ENCODE results near the gene LAPTM4A. TPM values are rescaled to one million over a fixed set of nuclear protein-coding genes. Genes with fewer than 3 reads are reported as not detected.
"Not testable (repeated sequence)": the region's sequence is repeated elsewhere in the genome, so short reads cannot be mapped to it uniquely, and the experiment has no call there.

LAPTM4A gene
- total RNA-seq, 1 donor from 2014 or later = 172 TPM

- H3K27ac ChIP-seq = peak overlapping the region; percentile 97
- intact Hi-C loops (cut with DNase I) = no loop called here
- no peaks in the 10 kb centered on the region for H3K27me3 ChIP-seq
- peak overlapping the region; percentile 74 to 89 for H3K4me3 ChIP-seq
- H3K9me3 ChIP-seq = no peaks in the 10 kb centered on the region
- no peak for DNase-seq (ENCODE audit: extremely low spot score in 2 of 2)
- no peak for TF ChIP-seq POLR2A (IDR thresholded peaks at IDR 0.05)
- peaks cover 60% of the 10 kb centered on the region for H3K4me1 ChIP-seq
- H3K36me3 ChIP-seq = no peaks in the 10 kb centered on the region
These were observed 2.7 kb downstream of the LAPTM4A start for GRCh38 chr2:20048488-20049448.

GRCh38 chr2:20045712-20046292, 5.6 kb downstream of the LAPTM4A start:
- DNase-seq (ENCODE audit: extremely low spot score in 2 of 2); intact Hi-C loops (cut with DNase I); H3K9me3 ChIP-seq; H3K36me3 ChIP-seq; H3K4me3 ChIP-seq; H3K27ac ChIP-seq; H3K27me3 ChIP-seq: not testable (repeated sequence)
- H3K4me1 ChIP-seq = peaks cover 73% of the 10 kb centered on the region

- Histone ChIP-seq H3K36me3 (peaks cover 0 to 9% of the 10 kb centered on the region in 2 donors), H3K4me3 (no peak overlapping the region), H3K4me1 (peaks cover 83% of the 10 kb centered on the region), H3K9me3 (no peaks in the 10 kb centered on the region), H3K27ac (no peak overlapping the region), H3K27me3 (no peaks in the 10 kb centered on the region)
- TF ChIP-seq POLR2AphosphoS5 (IDR thresholded peaks at IDR 0.05; ENCODE audit: insufficient read depth in 1 of 2, low read depth in 1 of 2) (no peak), CTCF (IDR thresholded peaks at IDR 0.05) (no peak), POLR2A (IDR thresholded peaks at IDR 0.05) (no peak)
- no peak for DNase-seq (ENCODE audit: extremely low spot score in 2 of 2)
- intact Hi-C loops (cut with DNase I) = no loop called here
These were observed 6.7 kb downstream of the LAPTM4A start for GRCh38 chr2:20044778-20045177.

- no peak for TF ChIP-seq POLR2AphosphoS5 (IDR thresholded peaks at IDR 0.05; ENCODE audit: insufficient read depth in 1 of 2, low read depth in 1 of 2)
- TF ChIP-seq CTCF (IDR thresholded peaks at IDR 0.05) = no peak
- TF ChIP-seq POLR2A (IDR thresholded peaks at IDR 0.05) = no peak
- no peak overlapping the region for H3K27ac ChIP-seq
- intact Hi-C loops (cut with DNase I) = no loop called here
- peaks cover 85% of the 10 kb centered on the region for H3K4me1 ChIP-seq
- no peak overlapping the region for H3K4me3 ChIP-seq
- no peak for DNase-seq (ENCODE audit: extremely low spot score in 2 of 2)
- peaks cover 4 to 31% of the 10 kb centered on the region in 2 donors for H3K36me3 ChIP-seq
- H3K27me3 ChIP-seq = no peaks in the 10 kb centered on the region
- H3K9me3 ChIP-seq = no peaks in the 10 kb centered on the region
These were observed 8.9 kb downstream of the LAPTM4A start for GRCh38 chr2:20042531-20042930.

GRCh38 chr2:20040489-20041172, 10.8 kb downstream of the LAPTM4A start:
- Histone ChIP-seq H3K27ac (no peak overlapping the region), H3K9me3 (no peaks in the 10 kb centered on the region), H3K4me1 (peaks cover 97% of the 10 kb centered on the region), H3K36me3 (peaks cover 4 to 50% of the 10 kb centered on the region in 2 donors), H3K27me3 (no peaks in the 10 kb centered on the region), H3K4me3 (no peak overlapping the region)
- no peak for DNase-seq (ENCODE audit: extremely low spot score in 2 of 2)
- intact Hi-C loops (cut with DNase I) = no loop called here
- TF ChIP-seq CTCF (IDR thresholded peaks at IDR 0.05) = no peak
- TF ChIP-seq POLR2A (IDR thresholded peaks at IDR 0.05) = no peak
- TF ChIP-seq POLR2AphosphoS5 (IDR thresholded peaks at IDR 0.05; ENCODE audit: insufficient read depth in 1 of 2, low read depth in 1 of 2) = no peak

Data from vagina (tissue), 2 donors.